Measurements from ENCODE around the gene ZBTB16.

Gene ZBTB16

GRCh38 chr11:114066046-114066648 is 6.6 kb downstream of the ZBTB16 start:
- FAIRE-seq: no peak

DNA sequence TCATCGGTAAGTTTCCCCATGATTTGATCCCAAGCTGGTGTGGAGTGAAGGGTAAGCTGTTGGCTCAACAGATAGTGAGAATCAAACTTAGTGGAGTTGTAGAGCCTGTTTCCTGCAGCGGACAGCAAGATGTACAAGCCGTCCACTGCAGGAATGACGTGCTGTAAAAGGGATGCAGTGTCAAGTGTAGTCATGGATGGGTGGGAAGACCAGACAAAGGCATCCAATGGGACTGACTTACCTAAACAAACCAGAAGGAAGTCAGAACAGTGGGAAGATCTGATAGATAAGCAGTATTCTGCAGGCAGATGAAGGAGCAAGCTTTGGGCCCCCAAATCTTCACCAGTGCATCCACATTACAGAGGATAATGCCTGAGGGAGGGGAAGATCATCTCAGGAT is 8.8 kb downstream of the ZBTB16 start:
- FAIRE-seq: no peak

- FAIRE-seq: no peak
Measured at GRCh38 chr11:114070464-114071139, 11.1 kb downstream of the ZBTB16 start.

DNA sequence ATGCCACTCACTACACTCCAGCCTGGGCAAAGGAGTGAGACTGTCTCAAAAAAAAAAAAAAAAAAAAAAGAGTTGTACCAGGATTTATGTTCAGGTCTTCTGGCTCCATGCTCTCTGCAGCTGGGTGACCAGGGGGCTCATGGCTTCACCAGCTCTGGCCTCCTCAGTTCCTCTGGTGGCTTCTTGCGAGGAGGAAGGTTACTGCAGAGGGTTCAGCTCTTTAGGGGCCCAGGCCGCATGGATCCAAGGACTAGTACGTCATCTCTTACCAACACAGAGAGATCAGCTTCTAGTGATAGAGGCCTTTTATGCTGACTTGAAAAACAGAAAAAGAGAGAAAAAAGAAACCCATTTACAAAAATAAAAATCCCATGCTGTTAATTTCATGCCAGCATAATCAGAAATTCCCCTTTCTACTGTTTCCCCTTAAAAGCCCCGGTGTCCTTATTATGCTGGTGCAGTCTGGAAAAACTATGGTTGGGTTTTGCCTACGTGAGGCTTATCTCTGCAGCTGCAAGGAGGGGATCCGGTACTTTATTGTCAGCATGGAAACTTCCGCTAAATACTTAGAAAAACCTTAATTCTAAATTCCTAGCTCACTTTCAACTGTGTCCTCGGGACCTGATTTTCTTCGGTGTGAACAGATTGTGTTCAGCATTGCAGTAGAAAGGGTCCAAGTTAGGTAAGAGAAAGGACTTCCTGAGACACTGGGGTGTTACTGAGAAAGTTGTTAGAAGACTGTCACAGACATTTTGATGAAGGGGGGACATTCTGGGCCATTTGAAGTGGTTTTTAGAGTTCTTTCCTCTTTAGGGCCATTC is 13.7 kb downstream of the ZBTB16 start:
- no peak for FAIRE-seq

GRCh38 chr11:114073828-114074381 is 14.4 kb downstream of the ZBTB16 start:
- FAIRE-seq: no peak

DNA sequence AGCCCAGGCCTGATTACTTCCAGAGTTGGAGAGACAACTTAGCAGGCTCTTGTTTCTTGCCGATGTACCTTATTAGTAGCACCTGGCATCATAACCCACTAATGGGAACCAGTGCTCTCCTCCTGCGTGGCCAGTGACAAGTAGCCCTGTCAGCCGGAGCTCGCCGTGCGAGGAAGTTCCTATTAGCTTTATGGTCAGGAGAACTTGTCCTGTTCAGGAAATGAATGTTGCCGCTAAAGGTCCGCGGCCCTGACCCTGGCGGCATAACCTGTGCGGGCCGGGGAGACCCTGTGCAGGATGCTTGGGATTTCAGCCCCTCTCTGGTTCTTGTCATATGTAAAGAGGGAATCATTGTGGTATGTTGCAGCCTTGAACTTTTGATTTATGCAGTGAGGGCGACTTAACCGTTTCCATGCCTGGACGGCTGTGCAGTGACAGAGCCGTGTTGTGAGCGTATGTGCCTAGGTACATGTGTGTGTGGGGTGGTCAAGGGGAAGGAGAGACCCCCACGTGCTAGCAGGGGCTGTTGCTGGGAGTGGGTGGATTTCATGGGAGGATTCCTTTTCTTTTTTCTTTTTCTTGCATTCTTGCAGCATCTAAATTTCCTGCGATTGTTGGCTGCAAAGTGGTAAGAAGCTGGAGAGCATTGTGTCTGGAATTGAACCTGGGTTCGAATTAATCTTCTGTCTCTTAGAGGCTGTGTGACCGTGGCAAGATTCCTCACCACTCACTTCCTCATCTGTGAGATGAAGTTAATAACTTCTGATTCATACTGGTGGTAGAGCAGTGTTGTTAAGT is 15.2 kb downstream of the ZBTB16 start:
- FAIRE-seq: no peak

- no peak for FAIRE-seq
Measured at GRCh38 chr11:114075344-114075610, 15.8 kb downstream of the ZBTB16 start.

GRCh38 chr11:114075891-114076441 is 16.5 kb downstream of the ZBTB16 start:
- no peak for FAIRE-seq

DNA sequence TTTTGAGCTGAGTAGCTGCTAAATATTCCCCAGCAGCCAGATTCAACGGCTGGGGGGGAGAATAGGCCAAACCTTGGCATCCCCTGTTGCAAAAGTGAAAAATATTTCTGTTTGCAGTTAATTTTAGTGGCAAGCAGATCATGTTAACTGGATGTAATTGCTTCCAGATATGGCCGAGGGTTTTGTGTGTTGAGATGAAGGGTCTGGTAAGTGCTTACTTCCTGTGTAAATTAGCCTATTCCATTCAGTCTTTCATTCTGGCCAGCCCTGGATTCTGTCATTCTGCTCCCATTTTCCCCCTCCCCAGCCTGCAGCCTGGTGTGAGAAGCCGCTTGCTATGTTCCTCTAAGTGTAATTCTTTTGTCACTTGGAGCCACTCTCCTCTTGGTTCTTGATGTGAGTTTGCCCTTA is 17.4 kb downstream of the ZBTB16 start:
- FAIRE-seq: no peak

DNA sequence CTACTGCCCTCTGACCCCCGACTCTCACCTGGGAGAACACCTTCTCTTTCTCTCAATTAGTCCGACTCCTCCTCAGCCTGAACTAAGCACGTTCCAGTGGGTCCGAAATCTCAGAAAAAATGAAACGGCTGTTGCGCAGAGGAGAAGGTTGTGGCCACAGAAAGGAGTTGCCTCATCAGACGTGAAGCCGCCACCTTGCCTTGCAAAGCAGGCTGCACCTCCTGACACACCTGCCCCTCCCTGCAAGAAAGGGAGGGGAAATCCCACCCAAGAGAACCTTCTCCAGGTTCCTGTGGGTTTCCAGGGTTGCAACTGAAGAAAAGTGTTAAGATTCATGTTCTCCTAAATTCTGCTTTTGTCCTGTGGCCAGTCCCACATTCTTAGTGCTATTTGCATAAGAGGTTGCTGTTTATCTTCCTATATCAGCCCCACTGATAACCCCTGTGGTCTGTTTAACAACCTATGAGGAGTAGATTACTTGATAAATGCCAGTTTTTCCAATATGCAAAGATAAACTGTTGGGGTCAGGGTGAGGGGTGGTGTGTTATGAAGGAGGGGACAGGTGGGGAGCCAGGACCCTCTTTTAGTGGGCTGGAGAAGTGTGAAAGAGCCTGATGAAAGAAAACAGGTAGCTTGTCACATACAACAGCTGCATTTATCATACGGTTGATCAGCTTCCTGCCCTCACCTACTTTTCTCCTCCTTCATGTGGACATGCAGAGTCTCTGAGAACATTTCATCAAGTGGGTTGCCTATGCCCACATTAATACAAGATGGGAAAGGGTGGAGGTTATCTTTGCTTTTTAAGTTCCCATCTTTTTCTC is 18.2 kb downstream of the ZBTB16 start:
- FAIRE-seq: no peak

GRCh38 chr11:114078423-114078822 is 18.9 kb downstream of the ZBTB16 start:
- FAIRE-seq: no peak

DNA sequence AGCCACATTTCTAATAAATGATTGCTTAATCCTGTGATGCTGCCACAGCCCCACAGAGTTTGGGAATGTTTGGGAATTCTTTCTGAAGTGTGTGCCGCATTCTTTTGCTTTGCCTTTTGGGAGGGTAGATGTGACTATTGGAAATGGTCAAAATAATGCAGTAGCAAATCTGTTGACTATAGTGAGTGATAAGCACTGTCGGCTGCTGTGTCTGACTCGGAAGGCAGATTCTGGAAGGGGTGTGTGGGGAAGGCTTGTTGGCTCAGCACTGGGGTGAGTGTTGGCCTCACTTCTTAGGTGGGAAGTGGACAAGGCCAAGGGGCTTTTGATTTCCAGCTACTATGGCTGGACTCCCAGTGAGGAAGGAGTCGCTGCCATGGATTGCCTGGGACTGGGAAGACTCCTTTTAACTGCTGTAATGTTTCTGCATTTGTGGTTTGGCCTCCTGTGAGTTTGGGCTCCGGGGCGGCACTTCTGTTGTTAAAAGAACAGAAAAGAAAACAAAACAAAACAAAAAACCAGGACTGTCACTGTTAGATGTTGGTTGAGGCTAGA is 20.1 kb downstream of the ZBTB16 start:
- FAIRE-seq: no peak

GRCh38 chr11:114080219-114080618 is 20.7 kb downstream of the ZBTB16 start:
- no peak for FAIRE-seq

DNA sequence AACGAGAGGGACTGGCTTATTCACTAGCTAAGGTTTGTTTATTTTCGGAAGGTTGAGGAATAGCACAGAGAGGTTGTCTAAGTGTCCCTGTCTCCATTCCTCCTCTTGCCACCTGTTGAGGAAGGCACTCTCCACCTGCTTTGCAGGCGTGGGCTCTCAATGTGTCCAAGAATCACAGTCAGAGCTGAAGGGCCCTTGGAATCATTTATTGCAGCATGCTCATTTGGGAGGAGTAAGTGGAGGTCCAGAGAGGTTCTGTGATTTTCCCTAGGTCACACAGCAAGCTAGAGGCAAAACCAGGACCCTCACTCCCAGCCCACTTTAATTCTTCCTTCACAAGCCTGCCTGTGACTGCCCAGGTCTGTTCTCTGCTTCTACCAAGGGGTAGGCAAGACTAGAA is 21.3 kb downstream of the ZBTB16 start:
- FAIRE-seq: no peak

DNA sequence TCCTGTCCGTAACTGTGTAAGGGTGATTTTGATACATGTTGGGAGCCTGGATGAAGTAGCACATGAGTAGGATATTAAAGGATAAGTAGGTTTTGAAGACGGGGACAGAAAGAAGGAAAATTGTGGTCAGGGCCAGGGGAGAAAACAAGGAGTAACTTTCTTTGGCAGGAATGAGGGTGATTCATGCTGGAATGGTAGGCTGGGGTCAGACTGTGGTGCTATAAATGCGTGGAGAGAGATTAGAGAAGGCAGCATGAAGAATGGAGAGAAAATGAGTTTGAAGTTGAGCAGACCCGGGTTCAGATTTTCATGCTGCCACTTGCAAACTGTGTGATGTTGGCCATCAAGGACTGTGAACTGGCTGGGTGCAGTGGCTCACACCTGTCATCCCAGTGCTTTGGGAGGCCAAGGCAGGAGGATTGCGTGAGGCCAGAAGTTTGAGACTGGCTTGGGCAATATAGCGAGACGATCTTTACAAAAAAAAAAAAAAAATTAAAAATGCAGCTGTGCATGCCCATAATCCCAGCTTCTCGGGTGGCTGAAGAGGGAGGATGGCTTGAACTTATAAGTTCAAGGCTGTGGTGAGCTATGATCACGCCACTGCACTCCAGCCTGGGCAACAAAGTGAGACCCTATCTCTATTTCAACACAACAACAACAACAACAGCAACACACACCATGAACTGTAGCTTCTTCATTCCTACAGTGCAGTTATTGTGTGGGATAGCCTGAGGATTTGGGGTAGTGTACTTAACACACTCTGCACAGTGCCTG is 22.3 kb downstream of the ZBTB16 start:
- no peak for FAIRE-seq

GRCh38 chr11:114082415-114082748 is 22.9 kb downstream of the ZBTB16 start:
- FAIRE-seq: no peak

- FAIRE-seq: no peak
Measured at GRCh38 chr11:114082767-114083181, 23.3 kb downstream of the ZBTB16 start.

DNA sequence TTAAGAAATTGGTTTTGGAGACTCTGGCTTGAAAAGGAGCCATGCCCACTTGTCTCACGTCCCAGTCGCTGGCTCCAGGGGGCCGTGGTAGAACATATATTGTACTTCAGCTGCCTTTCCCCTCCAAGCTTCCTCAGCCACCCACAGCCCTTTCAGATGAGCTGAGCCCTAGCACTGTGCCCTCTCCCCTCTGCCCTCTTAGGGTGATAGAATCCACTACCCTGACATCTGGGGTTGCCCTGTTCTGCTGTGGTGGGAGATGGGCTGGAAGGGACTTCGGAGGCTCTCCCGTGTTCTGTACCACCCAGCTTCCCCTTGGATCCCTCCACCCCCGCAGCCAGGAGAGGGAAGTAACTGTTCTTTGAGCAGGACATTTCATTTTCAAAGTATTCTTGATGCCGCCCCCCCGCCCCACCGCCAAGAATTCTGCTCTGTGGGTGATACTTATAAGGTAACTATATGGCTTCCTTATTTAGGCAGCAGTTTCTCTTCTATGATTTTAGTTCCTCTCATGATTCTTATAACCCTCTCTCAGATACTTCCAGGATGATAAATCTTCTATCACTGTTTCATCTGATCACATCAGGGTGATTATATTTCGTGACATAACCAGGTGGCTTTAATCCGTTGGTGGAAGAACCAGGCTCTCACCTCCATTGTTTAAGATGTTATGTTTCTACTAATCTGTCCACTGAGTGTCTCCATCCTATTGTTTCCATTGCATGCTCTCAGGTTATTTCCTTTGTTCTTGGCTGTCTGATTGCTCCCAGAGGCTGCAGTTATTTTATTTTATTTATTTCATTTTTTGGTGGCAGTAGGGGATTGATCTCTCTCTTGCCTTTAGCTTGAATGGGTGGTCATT is 24.1 kb downstream of the ZBTB16 start:
- no peak for FAIRE-seq

GRCh38 chr11:114084414-114084813 is 24.9 kb downstream of the ZBTB16 start:
- FAIRE-seq: no peak

Measured in A204.1 (cell line).